GM10847 (cell line): ENCODE measurements around the gene KCNC3.

Experiments
- POLR2A ChIP-seq: IDR thresholded peaks from 2 replicates; pipeline ENCODE4 v1.6.1; 2011; ENCODE audit not compliant: insufficient read length; ENCODE audit errors: extremely low read depth

The KCNC3 gene

DNA sequence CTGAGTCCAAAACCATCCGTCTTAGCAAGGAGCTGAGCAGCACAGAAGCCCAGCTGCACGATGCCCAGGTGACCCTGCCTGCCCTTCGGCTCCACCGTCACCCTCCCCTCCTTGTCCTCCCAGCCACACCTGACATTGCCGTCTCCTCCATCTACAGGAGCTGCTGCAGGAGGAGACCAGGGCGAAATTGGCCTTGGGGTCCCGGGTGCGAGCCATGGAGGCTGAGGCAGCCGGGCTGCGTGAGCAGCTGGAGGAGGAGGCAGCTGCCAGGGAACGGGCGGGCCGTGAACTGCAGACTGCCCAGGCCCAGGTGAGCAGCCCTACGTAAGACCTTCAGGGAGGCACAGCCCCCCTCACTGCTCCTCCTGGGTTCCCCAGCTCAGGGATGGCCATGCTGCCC, 49.1 kb downstream of the KCNC3 start:
- TF ChIP-seq POLR2A, result no peak

DNA sequence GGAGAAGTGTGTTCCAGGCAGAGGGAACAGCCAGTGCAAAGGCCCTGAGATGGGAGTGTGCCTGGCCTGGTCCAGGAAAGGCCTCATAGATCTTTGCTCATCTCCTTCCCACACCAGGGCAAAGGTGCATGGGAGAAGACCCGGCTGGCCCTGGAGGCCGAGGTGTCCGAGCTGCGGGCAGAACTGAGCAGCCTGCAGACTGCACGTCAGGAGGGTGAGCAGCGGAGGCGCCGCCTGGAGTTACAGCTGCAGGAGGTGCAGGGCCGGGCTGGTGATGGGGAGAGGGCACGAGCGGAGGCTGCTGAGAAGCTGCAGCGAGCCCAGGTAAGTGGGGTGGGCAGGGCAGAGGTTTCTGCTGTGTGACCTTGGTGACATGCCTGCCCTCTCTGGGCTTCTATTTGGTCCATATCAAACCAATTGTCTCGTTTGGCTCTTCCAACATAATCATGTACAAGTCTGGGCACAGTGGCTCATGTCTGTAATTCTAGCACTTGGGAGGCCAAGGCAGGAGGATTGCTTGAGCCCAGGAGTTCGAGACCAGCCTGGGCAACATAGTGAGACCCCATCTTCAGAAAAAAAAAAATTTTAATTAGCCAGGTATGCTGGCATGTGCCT, 51.1 kb downstream of the KCNC3 start:
- TF ChIP-seq POLR2A, result no peak

DNA sequence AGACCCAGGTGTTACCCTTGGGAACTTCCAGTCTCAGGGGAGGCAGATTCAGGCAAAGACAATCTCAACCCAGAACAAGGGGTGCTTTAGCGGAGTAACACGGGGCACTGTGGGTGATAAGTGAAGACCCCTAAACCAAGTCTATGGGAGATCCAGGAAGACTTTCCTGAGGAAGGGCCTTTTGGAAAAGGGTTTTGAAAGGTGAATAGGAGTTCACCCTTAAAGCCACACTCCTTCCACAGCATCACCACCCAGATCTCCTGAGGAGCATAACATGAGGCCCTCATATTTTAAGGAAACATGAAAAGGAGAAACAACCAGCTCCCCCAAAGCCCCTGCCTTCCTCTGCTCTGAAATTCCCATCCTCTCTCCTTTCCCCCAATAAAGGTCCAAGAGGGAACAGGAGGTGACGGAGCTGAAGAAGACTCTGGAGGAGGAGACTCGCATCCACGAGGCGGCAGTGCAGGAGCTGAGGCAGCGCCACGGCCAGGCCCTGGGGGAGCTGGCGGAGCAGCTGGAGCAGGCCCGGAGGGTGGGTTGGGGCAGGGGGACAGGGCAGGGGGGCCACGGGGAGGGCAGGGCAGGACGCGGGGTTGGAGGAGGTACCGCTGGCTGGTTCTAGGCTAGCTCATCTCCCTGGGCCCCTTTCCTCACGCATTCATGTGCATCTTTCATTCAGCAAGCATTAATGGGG, 52.7 kb downstream of the KCNC3 start:
- no peak for TF ChIP-seq POLR2A

DNA sequence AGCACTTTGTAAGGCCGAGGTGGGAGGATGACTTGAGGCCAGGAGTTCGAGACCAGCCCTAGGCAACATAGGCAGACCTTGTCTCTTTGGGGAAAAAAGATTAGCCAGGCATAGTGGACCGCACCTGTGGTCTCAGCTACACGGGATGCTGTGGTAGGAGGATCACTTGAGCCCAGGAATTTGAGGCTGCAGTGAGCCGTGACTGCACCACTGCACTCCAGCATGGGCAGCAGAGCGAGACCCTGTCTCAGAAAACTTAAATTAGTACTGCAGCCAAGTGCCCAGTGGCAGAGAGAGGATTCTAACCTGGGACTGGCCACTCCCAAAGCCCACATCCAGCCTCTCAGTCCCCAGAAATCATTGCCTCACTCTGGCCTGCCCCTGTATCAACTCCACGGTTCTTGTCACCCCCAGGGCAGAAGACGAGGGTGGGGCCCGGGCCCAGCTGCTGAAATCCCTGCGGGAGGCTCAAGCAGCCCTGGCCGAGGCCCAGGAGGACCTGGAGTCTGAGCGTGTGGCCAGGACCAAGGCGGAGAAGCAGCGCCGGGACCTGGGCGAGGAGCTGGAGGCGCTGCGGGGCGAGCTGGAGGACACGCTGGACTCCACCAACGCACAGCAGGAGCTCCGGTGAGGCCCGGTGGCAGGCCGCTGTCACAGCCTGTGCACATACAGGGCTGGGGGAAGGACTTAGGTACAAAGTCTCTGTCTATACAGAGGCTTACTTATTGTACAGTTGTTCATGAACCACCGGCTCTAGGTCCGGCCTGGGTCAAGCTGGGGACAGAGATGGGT, 53.4 kb downstream of the KCNC3 start:
- no peak for TF ChIP-seq POLR2A

DNA sequence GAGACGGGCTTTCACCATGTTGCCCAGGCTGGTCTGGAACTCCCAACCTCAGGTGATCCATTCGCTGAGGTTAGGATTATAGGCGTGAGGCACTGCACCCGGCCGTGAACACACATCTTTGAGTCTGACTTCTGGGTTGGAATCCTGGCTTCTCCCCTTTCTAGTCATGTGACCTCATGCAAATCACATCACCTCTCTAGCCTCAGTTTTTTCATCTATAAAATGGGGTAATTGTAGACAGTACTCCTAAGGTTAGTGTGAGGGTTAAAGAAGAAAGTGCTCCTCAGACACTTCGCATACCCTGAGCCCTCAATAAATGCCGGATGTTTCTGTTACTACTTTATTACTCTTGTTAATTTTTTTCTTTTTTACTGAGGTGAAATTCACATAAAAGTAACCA, 55.4 kb downstream of the KCNC3 start:
- TF ChIP-seq POLR2A, result no peak

DNA sequence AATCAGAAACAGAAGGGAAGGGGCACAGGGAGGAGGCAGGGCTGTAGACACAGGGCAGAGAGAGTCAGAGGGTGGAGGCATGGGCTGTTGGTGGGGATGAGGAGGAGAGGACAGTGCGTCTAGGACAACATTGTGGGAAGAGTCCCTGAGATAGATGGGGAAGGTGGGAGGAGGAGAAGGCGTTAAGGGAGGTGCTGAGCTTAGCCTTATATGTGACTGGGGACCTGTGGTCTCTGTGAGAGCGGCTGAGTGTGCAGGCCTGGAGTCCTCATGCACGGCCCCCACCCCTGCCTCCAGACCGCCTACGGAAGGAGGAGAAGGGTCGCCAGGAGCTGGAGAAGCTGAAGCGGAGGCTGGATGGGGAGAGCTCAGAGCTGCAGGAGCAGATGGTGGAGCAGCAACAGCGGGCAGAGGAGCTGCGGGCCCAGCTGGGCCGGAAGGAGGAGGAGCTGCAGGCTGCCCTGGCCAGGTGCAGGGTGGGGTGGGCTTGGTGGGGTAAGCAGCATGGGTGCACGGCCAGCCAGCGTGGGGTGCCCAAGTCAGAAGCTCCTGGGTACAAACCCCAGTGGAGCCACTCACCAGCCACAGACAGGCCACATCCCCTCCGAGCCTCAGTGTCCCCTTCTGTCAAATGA, 56.8 kb downstream of the KCNC3 start:
- no peak for TF ChIP-seq POLR2A

DNA sequence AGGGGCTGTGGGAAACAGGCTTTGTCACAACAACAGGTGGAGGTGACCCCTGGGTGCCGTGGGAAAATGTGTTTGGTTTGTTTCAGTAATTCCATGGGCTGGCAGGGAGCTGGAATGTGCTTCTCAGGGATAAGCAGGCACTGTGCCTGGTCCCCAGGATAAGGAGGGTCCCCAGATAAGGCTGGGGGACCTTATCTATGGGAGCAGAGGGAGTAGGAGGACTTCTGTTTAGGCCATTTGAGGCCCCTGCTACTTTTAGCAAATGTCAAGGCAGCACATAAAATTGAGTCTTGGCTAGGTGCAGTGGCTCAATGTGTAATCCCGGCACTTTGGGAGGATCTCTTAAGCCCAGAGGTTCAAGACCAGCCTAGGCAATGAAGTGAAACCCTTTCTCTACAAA, 59.5 kb downstream of the KCNC3 start:
- no peak for TF ChIP-seq POLR2A

DNA sequence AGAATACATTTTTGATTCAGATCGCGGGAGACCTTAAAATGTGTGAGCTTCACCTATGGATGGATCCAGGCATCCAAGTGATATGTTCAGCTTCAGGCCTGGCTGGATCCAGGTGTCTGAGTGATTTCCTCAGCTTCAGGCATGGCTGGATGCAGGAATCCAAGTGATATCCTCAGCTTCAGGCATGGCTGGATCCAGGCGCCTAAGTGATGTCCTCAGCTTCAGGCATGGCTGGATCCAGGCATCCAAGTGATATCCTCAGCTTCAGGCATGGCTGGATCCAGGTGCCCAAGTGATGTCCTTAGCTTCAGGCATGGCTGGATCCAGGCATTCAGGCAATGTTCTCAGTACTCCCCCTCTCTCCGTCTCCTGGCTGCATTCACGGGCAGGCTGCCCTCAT, 60.7 kb downstream of the KCNC3 start:
- no peak for TF ChIP-seq POLR2A

DNA sequence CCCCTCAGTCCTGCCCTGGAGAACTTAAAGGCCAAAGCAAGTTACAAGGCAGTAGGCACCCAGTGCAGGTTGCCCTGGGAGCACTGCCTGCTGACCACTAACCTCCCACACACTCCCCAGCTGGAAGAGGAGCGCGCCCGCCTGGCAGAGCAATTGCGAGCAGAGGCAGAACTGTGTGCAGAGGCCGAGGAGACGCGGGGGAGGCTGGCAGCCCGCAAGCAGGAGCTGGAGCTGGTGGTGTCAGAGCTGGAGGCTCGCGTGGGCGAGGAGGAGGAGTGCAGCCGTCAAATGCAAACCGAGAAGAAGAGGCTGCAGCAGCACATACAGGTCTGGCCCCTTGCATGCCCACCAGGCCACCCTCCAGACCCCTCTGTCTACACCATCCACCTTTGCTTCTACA, 61.1 kb downstream of the KCNC3 start:
- no peak for TF ChIP-seq POLR2A

DNA sequence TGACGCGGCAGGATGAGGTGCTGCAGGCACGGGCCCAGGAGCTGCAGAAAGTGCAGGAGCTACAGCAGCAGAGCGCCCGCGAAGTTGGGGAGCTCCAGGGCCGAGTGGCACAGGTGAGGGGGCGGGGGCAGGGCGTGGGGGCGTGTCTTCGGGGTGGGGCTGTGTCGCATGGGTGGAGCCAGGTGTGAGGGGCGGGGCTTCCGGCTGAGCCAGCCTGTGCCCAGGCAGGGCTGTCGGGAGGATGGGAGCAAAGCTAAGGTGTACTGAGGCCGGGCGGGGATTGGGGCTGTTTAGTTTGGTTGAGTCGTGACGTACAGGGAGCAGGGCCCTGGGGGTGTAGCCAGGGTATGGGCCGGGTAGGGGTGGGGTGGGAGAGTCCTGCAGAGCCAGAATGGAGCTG, 62.3 kb downstream of the KCNC3 start:
- TF ChIP-seq POLR2A, result no peak

DNA sequence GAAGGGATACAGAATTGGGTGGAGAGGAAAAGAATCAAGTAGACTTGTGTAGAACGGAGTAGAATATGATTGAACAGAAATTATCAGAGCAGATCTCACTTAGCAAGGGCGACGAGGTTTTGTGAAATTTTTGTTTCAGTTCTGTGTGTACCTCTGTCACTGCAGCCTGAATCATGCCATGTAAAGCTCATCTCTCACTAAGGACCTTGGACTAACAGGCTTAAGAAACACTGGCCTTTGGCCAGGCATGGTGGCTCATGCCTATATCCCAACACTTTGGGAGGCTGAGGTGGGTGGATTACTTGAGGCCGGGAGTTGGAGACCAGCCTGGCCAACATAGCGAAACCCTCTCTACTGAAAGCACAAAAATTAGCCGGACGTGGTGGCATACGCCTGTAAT, 63.1 kb downstream of the KCNC3 start:
- TF ChIP-seq POLR2A, result no peak

DNA sequence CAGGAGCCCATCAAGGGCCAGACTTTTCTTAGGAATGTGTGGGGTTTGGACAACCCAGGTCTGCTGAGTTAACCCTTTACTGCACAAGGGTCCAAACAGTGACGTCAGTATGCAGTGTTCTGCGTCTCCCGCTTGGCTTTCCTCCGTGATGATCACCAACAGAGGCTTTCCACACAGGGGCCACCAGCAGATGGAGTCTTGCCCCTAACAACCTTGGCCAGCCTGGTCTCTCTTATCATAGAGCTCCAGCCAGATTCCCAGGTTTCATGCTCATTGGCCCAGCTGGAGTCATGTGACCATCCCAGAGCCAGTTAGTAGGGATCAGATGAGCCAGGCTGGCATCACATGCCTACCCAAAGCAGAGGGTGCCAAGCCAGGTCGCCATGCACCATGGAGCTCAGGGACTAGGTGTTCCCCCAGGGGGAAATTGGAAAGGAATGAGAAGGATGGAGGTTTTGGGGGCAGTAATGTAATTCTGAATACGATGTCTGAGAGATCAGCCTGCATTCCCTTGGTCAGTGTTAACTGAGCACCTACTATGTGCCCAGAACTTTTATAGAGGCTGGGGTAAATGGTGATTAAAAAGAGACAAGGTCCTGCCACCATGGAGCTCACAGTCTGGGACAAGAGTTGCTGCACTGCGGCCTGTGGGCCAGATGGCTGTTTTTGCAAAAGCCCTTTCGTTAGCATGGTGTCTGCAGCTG, 64.5 kb downstream of the KCNC3 start:
- TF ChIP-seq POLR2A, result no peak

DNA sequence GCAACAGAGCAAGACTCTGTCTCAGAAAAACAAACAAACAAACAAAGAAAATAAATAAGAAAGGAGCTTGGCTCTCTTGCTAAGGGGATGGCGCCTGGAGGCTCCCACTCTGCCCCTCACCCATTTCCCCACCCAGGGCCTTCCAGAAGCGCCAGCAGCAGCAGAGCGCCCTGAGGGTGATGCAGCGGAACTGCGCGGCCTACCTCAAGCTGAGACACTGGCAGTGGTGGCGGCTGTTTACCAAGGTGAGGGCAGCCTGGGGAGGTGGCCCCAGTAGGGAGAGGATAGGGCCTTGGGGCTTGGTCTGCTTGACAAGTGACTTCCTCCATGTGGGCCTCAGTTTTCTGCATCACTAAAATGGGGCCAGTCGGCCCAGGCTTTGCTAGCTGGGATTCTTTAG, 66.0 kb downstream of the KCNC3 start:
- TF ChIP-seq POLR2A, result no peak
